Panc1 (cell line): ENCODE data around the gene STOX2. TPM values are rescaled to one million over a fixed set of nuclear protein-coding genes. Genes with fewer than 3 reads are reported as not detected.

Source experiments
- ATAC-seq: fragments of 200-7000 bp; cut with Tn5 transposase; 2 replicates; pipeline ENCODE4 v1.9.1; 2020; ENCODE audit warnings: mild to moderate bottlenecking, moderate library complexity
- BruUV-seq: library from RNA; stranded (reverse); fragments of 400-500 nt; replicated peaks from 2 replicates; lab custom pipeline; 2021; lab: Mats Ljungman, UMichigan
- CTCF ChIA-PET: fragments of 300-600 bp; sonication (Branson Sonifier 250); formaldehyde crosslinking; loops from one replicate; lab custom pipeline; 2022; ENCODE audit warnings: antibody characterized with exemption; lab: Charles Lee
- POLR2A ChIA-PET: fragments of 300-600 bp; sonication (Branson Sonifier 250); formaldehyde crosslinking; loops from one replicate; lab custom pipeline; 2022; ENCODE audit warnings: antibody characterized with exemption; lab: Charles Lee
- DNase-seq: peaks from one replicate; pipeline ENCODE4 v3.0.0-alpha.2; 2010; ENCODE audit warnings: low read depth, low spot score
- H3K27ac ChIP-seq: 2 replicates; pipeline ENCODE4 v1.5.1; 2011; ENCODE audit warnings: mild to moderate bottlenecking, low read length, inconsistent platforms
- H3K27me3 ChIP-seq: fragments of 200-500 bp; sonication (Bioruptor generic); 2 replicates; pipeline ENCODE4 v1.6.0; 2014; ENCODE audit warnings: low read length, inconsistent platforms; ENCODE audit not compliant: control insufficient read depth, insufficient read depth
- H3K36me3 ChIP-seq: fragments of 200-500 bp; sonication (Bioruptor generic); 2 replicates; pipeline ENCODE4 v1.5.1; 2014; ENCODE audit warnings: inconsistent platforms, mild to moderate bottlenecking, low read length, moderate library complexity; ENCODE audit not compliant: control insufficient read depth, insufficient read depth
- H3K4me1 ChIP-seq: 2 replicates; pipeline ENCODE4 v1.5.1; 2011; ENCODE audit warnings: inconsistent platforms, mild to moderate bottlenecking, low read length, moderate library complexity; ENCODE audit not compliant: control insufficient read depth, insufficient read depth
- H3K4me3 ChIP-seq, 2 experiments: 2 replicates each; pipeline ENCODE4 v1.5.1; 2011 to 2012; ENCODE audit warnings: low read depth in 2 of 2, low read length in 2 of 2, mild to moderate bottlenecking in 2 of 2, inconsistent platforms in 1 of 2, moderate library complexity in 1 of 2
- H3K9me3 ChIP-seq: fragments of 200-500 bp; sonication (Bioruptor generic); 2 replicates; pipeline ENCODE4 v1.5.1; 2014; ENCODE audit warnings: low read depth, mild to moderate bottlenecking, inconsistent platforms, low read length, moderate library complexity; ENCODE audit not compliant: control insufficient read depth, insufficient read depth
- POLR2AphosphoS5 ChIP-seq: IDR thresholded peaks from 2 replicates; pipeline ENCODE4 v1.6.1; 2012; ENCODE audit warnings: mild to moderate bottlenecking, low read depth, low read length, moderate library complexity
- SIN3A ChIP-seq: IDR thresholded peaks from 2 replicates; pipeline ENCODE4 v1.6.1; 2012; ENCODE audit warnings: low read depth, mild to moderate bottlenecking, low read length, moderate library complexity, borderline replicate concordance; ENCODE audit not compliant: insufficient read depth
- TCF7L2 ChIP-seq: IDR thresholded peaks from 2 replicates; pipeline ENCODE4 v1.6.1; 2011; ENCODE audit warnings: mild to moderate bottlenecking, low read depth, low read length, inconsistent platforms
- in situ Hi-C: cut with HindIII; loops from 2 replicates; pipeline ENCODE4 v1.10.0; 2016; ENCODE audit warnings: low sequenced_read_pairs, low pct_unique_long_range_greater_than_20kb
- intact Hi-C: fragments of 100-400 bp; cut with micrococcal nuclease; formaldehyde crosslinking; loops from one replicate; pipeline ENCODE4 v1.10.0; 2022; ENCODE audit not compliant: unreplicated experiment
- total RNA-seq: library from RNA; stranded (reverse); gene quantifications from one replicate; pipeline ENCODE4 v1.2.1, GENCODE V29; 2021; ENCODE audit not compliant: unreplicated experiment
- TF ChIP-seq, protein P1 (sequence below): fragments of 450-650 bp; IDR thresholded peaks from 2 replicates; pipeline ENCODE4 v1.5.1; 2017; ENCODE audit warnings: mild to moderate bottlenecking
- TF ChIP-seq, protein P2 (sequence below), 2 experiments: IDR thresholded peaks; 2 replicates each; pipeline ENCODE4 v1.6.1; 2011 to 2012; ENCODE audit warnings: low read depth in 2 of 2, control low read depth in 1 of 2, low read length in 1 of 2, mild to moderate bottlenecking in 1 of 2, moderate library complexity in 1 of 2; ENCODE audit not compliant: insufficient read depth in 1 of 2

STOX2 gene
- total RNA-seq, 1 experiment from 2014 or later, result 10.6 TPM

DNA sequence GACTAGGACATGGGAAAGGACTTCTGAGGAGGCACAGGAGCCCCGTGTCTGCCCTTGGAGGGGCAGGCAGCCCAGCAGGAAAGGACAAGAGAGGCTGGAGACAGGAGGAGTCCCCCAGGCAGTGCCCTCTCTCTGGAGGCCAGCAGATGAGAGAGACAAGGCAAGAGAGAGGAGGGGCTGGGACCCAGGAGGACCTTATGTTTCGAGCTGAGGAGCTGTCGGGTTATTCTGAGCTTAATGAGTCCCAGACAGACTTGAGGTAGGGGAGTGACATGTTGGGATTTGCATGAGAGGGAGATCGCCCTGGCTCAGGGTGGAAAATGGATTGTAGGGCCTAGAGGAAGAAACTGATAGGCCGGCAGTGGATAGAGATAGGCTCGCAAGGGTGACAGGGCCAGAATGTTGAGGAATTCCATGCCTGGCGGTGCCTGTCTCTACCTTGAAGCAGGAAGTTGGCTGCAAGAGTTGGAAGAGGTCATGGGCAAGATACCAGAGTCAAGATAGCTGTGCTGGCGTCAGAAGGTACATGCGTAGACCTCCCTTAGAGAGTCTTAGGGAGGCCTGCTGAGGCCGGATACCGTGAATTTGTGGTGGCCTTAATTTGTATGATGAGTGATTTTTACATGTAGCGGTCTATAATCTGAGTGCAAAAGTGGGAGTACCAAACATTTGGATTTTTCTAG lies 19.4 kb downstream of the STOX2 start:
- Histone ChIP-seq H3K36me3 (no peaks in the 10 kb centered on the region), H3K9me3 (no peaks in the 10 kb centered on the region), H3K4me3 (no peak overlapping the region), H3K4me1 (no peaks in the 10 kb centered on the region), H3K27me3 (no peaks in the 10 kb centered on the region), H3K27ac (no peak overlapping the region)
- DNase-seq (no peak), ATAC-seq (no peak)
- ChIA-PET CTCF (no interaction called here), POLR2A (no interaction called here)
- no TSS peak for BruUV-seq
- no peak for TF ChIP-seq POLR2AphosphoS5
- TF ChIP-seq, protein P1, sequence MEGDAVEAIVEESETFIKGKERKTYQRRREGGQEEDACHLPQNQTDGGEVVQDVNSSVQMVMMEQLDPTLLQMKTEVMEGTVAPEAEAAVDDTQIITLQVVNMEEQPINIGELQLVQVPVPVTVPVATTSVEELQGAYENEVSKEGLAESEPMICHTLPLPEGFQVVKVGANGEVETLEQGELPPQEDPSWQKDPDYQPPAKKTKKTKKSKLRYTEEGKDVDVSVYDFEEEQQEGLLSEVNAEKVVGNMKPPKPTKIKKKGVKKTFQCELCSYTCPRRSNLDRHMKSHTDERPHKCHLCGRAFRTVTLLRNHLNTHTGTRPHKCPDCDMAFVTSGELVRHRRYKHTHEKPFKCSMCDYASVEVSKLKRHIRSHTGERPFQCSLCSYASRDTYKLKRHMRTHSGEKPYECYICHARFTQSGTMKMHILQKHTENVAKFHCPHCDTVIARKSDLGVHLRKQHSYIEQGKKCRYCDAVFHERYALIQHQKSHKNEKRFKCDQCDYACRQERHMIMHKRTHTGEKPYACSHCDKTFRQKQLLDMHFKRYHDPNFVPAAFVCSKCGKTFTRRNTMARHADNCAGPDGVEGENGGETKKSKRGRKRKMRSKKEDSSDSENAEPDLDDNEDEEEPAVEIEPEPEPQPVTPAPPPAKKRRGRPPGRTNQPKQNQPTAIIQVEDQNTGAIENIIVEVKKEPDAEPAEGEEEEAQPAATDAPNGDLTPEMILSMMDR, result no peak
- TF ChIP-seq SIN3A, result no peak
- intact Hi-C loops, result no loop called here
- in situ Hi-C loops, result no loop called here

DNA sequence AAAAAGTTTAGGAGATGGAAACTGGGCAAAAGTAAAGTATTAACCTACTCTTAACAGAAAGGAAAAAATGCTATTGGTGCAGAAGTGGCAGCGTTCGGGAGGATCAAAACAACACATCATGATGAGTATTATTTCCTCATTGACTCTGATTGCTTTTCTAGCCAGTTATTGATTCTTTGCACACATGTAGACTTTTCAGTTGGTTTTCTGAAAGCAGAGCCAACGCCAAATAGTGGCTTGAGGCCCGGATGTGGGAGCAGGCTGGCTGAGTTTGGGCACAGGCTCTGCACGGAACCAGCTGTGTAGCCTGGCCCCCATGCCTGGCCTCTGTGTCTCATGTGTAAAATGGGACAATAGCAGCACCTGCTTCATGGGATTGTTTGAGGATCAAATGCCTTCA lies 21.8 kb downstream of the STOX2 start:
- no peak for TF ChIP-seq TCF7L2
- no peaks in the 10 kb centered on the region for H3K4me1 ChIP-seq
- intact Hi-C loops (no loop called here), in situ Hi-C loops (no loop called here)
- ATAC-seq (no peak), DNase-seq (no peak)
- H3K9me3 ChIP-seq, result no peaks in the 10 kb centered on the region
- H3K27me3 ChIP-seq, result no peaks in the 10 kb centered on the region
- ChIA-PET POLR2A (no interaction called here), CTCF (no interaction called here)
- BruUV-seq, result no TSS peak
- no peak overlapping the region for H3K27ac ChIP-seq
- no peaks in the 10 kb centered on the region for H3K36me3 ChIP-seq
- H3K4me3 ChIP-seq, result no peak overlapping the region

DNA sequence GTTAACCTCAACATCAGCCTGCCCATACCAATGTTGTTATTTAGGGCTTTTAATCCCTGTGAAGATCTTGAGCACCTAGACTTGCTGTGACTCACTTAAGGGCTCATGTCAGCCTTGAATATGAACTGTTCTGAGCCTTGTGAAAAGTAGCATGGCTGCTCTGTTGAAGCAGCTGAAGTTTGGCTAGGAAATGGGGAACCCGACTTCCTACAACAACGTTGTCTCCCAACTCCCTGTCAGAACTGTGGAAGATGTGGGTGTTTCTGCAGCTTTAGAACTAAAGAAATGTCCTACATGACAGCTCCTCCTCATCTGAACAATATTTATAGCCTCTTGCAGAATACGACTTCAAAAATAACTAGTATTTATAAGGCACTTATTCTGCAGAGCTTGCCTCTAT lies 27.5 kb downstream of the STOX2 start:
- DNase-seq, result no peak
- Histone ChIP-seq H3K4me1 (no peaks in the 10 kb centered on the region), H3K4me3 (no peak overlapping the region), H3K36me3 (no peaks in the 10 kb centered on the region), H3K27ac (no peak overlapping the region), H3K9me3 (no peaks in the 10 kb centered on the region), H3K27me3 (no peaks in the 10 kb centered on the region)
- intact Hi-C loops (no loop called here), in situ Hi-C loops (no loop called here)
- no TSS peak for BruUV-seq
- CTCF ChIA-PET, result no interaction called here
- no peak for ATAC-seq
- TF ChIP-seq POLR2AphosphoS5 (no peak), SIN3A (no peak), TCF7L2 (no peak)
- TF ChIP-seq, protein P1, result no peak
- TF ChIP-seq, protein P2, sequence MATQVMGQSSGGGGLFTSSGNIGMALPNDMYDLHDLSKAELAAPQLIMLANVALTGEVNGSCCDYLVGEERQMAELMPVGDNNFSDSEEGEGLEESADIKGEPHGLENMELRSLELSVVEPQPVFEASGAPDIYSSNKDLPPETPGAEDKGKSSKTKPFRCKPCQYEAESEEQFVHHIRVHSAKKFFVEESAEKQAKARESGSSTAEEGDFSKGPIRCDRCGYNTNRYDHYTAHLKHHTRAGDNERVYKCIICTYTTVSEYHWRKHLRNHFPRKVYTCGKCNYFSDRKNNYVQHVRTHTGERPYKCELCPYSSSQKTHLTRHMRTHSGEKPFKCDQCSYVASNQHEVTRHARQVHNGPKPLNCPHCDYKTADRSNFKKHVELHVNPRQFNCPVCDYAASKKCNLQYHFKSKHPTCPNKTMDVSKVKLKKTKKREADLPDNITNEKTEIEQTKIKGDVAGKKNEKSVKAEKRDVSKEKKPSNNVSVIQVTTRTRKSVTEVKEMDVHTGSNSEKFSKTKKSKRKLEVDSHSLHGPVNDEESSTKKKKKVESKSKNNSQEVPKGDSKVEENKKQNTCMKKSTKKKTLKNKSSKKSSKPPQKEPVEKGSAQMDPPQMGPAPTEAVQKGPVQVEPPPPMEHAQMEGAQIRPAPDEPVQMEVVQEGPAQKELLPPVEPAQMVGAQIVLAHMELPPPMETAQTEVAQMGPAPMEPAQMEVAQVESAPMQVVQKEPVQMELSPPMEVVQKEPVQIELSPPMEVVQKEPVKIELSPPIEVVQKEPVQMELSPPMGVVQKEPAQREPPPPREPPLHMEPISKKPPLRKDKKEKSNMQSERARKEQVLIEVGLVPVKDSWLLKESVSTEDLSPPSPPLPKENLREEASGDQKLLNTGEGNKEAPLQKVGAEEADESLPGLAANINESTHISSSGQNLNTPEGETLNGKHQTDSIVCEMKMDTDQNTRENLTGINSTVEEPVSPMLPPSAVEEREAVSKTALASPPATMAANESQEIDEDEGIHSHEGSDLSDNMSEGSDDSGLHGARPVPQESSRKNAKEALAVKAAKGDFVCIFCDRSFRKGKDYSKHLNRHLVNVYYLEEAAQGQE (IDR thresholded peaks at IDR 0.05; ENCODE audit: insufficient read depth in 1 of 2, low read depth in 2 of 2, low read length in 1 of 2), result no peak
- POLR2A ChIA-PET, result no interaction called here
